ENCODE data around the gene TMEM150C. TPM values are rescaled to one million over a fixed set of nuclear protein-coding genes. Genes with fewer than 3 reads are reported as not detected.

TMEM150C gene
- total and polyA plus RNA-seq, 2 of the 8 experiments (the other 6 are each of a cell fraction or from before 2014, with no cell fraction given) = 1.5 to 1.7 TPM

- H2AK5ac ChIP-seq (ENCODE audit: low read depth, low read length) = no peak overlapping the region
- no peak overlapping the region for H3K4me3 ChIP-seq (ENCODE audit: extremely low read depth in 1 of 4, insufficient read depth in 2 of 4, low read depth in 3 of 4, low read length in 4 of 4)
- H3K36me3 ChIP-seq (ENCODE audit: control insufficient read depth in 2 of 4, insufficient read depth in 4 of 4, low read length in 3 of 4) = no peaks in the 10 kb centered on the region
- H3K27ac ChIP-seq (ENCODE audit: low read depth, low read length) = no peak overlapping the region
- no peak overlapping the region for H2BK12ac ChIP-seq (ENCODE audit: low read depth, low read length)
- ChIA-PET CTCF (ENCODE audit: partially characterized antibody) (interaction anchor here (0.6 to 3.2 kb wide), 5 partner anchors 11 to 535 kb away, joined by 3 to 23 read pairs (median 13); no protein-coding TSS in a partner anchor), POLR2A (ENCODE audit: partially characterized antibody) (no interaction called here)
- no peak overlapping the region for H3K23ac ChIP-seq (ENCODE audit: insufficient read length)
- no peak overlapping the region for H2AFZ ChIP-seq (ENCODE audit: low read length)
- no peak overlapping the region for H2BK20ac ChIP-seq (ENCODE audit: low read length)
- H3K4ac ChIP-seq (replicated peaks; ENCODE audit: insufficient read length, low read depth, low read length) = no peak overlapping the region
- DNase-seq (ENCODE audit: low read depth in 1 of 2, low spot score in 2 of 2) (no peak), FAIRE-seq (no peak)
- no peak overlapping the region for H2BK120ac ChIP-seq (replicated peaks; ENCODE audit: low read depth, low read length)
- no peak overlapping the region for H2BK5ac ChIP-seq (ENCODE audit: low read depth, low read length)
- no peak overlapping the region for H3K18ac ChIP-seq (ENCODE audit: extremely low read depth, low read length)
- H3K4me2 ChIP-seq (ENCODE audit: insufficient read depth in 1 of 2, low read depth in 2 of 2, low read length in 2 of 2) = no peak overlapping the region
- no peaks in the 10 kb centered on the region for H3K79me1 ChIP-seq (ENCODE audit: low read depth, low read length)
- H3K14ac ChIP-seq (ENCODE audit: insufficient read length) = no peak overlapping the region
- no peak overlapping the region for H2BK15ac ChIP-seq (ENCODE audit: low read length)
- H3K79me2 ChIP-seq (ENCODE audit: control insufficient read depth in 1 of 2, insufficient read depth in 2 of 2, low read length in 2 of 2) = no peaks in the 10 kb centered on the region
- no peak overlapping the region for H4K91ac ChIP-seq (replicated peaks; ENCODE audit: insufficient read length, low read length)
- H3K56ac ChIP-seq (replicated peaks; ENCODE audit: insufficient read length, low read depth, low read length) = no peak overlapping the region
- no peak overlapping the region for H4K8ac ChIP-seq (ENCODE audit: extremely low read depth, insufficient read depth, low read length)
- H3K23me2 ChIP-seq (ENCODE audit: low read depth, low read length) = no peaks in the 10 kb centered on the region
- no peak overlapping the region for H3K9ac ChIP-seq (replicated peaks in 1 of 4; ENCODE audit: extremely low read depth in 1 of 4, low read depth in 3 of 4, low read length in 3 of 4)
- 88% methylated on average over 1 of the region's 1 CpG; no CpG with 5 or more reads in 1 of the 2 experiments for WGBS, 2 experiments (ENCODE audit: extremely low coverage in 1 of 2, insufficient coverage in 1 of 2, insufficient read length in 1 of 2, insufficient replicate concordance in 2 of 2, low coverage in 1 of 2, low lambda C conversion rate in 2 of 2, missing lambda C conversion rate in 1 of 2)
- no peaks in the 10 kb centered on the region for H3K27me3 ChIP-seq (replicated peaks in 1 of 4; ENCODE audit: control insufficient read depth in 3 of 4, extremely low read depth in 1 of 4, insufficient read depth in 3 of 4, low read length in 3 of 4)
- H4K20me1 ChIP-seq (replicated peaks in 1 of 2; ENCODE audit: control insufficient read depth in 1 of 2, insufficient read depth in 2 of 2, low read length in 2 of 2) = no peaks in the 10 kb centered on the region
- H4K5ac ChIP-seq (ENCODE audit: insufficient read length, low read depth, low read length) = no peak overlapping the region
- H3K4me1 ChIP-seq (replicated peaks in 1 of 4; ENCODE audit: control insufficient read depth in 3 of 4, insufficient read depth in 4 of 4, low read length in 3 of 4) = peaks cover 4 to 31% (median 22%) of the 10 kb centered on the region in 4 experiments
- no peaks in the 10 kb centered on the region for H3K9me3 ChIP-seq (ENCODE audit: insufficient read depth in 2 of 2, low read depth in 1 of 2, low read length in 1 of 2)
- no peak for TF ChIP-seq CTCF (IDR thresholded peaks at IDR 0.05; ENCODE audit: control extremely low read depth in 1 of 3, insufficient read depth in 1 of 3, low read depth in 1 of 3, low read length in 3 of 3)
- no peak for TF ChIP-seq E2F6 (IDR thresholded peaks at IDR 0.05)
- no peak for TF ChIP-seq CBX8 (IDR thresholded peaks at IDR 0.05; ENCODE audit: borderline replicate concordance, low read depth, low read length)
- no peak for TF ChIP-seq USF2 (IDR thresholded peaks at IDR 0.05; ENCODE audit: low read length)
- TF ChIP-seq BCL11A (IDR thresholded peaks at IDR 0.05; ENCODE audit: low read depth in 2 of 2, low read length in 2 of 2) = no peak
Observed at GRCh38 chr4:82589756-82590155, 28.0 kb upstream of the TMEM150C start.

Data from H1 (cell line).